Measurements from ENCODE around the gene DOCK1. TPM values are rescaled to one million over a fixed set of nuclear protein-coding genes. Genes with fewer than 3 reads are reported as not detected.

The DOCK1 gene
- total RNA-seq, 2 experiments from 2014 or later = not detected

- ATAC-seq (ENCODE audit: poor library complexity) (no peak), DNase-seq (no peak)
- ChIA-PET CTCF (no interaction called here), POLR2A (no interaction called here)
- TF ChIP-seq CTCF (IDR thresholded peaks at IDR 0.05) = no peak
- no peaks in the 10 kb centered on the region for H3K9me3 ChIP-seq (ENCODE audit: control insufficient read depth in 1 of 2, insufficient read depth in 1 of 2, low read length in 2 of 2)
- no peaks in the 10 kb centered on the region for H3K4me1 Mint-ChIP-seq (ENCODE audit: low read depth)
- H3K4me3 ChIP-seq (ENCODE audit: low read length) = no peak overlapping the region
- intact Hi-C loops (cut with DNase I, micrococcal nuclease) = no loop called here
- H3K27ac ChIP-seq (ENCODE audit: low read depth in 1 of 2, low read length in 2 of 2) = no peak overlapping the region
- H3K27me3 ChIP-seq (ENCODE audit: control insufficient read depth in 1 of 2, insufficient read depth in 2 of 2, low read length in 2 of 2) = no peaks in the 10 kb centered on the region
- H3K4me3 Mint-ChIP-seq = no peak overlapping the region
- H3K9me3 Mint-ChIP-seq = no peaks in the 10 kb centered on the region
- H3K36me3 ChIP-seq (ENCODE audit: insufficient read depth, low read length) = no peaks in the 10 kb centered on the region
- H3K27ac Mint-ChIP-seq = no peak overlapping the region
- peaks cover 29% of the 10 kb centered on the region for H3K27me3 Mint-ChIP-seq
- H3K36me3 Mint-ChIP-seq (ENCODE audit: low read depth) = no peaks in the 10 kb centered on the region
- H3K4me1 ChIP-seq (ENCODE audit: insufficient read depth, low read length) = no peaks in the 10 kb centered on the region
Measured at GRCh38 chr10:127364034-127364433, 458.8 kb downstream of the DOCK1 start.

GRCh38 chr10:127368101-127368500 lies 462.9 kb downstream of the DOCK1 start:
- Histone ChIP-seq H3K9me3 (ENCODE audit: control insufficient read depth in 1 of 2, insufficient read depth in 1 of 2, low read length in 2 of 2) (no peaks in the 10 kb centered on the region), H3K4me1 (ENCODE audit: insufficient read depth, low read length) (no peaks in the 10 kb centered on the region), H3K4me3 (ENCODE audit: low read length) (no peak overlapping the region), H3K27ac (ENCODE audit: low read depth in 1 of 2, low read length in 2 of 2) (no peak overlapping the region), H3K36me3 (ENCODE audit: insufficient read depth, low read length) (no peaks in the 10 kb centered on the region), H3K27me3 (ENCODE audit: control insufficient read depth in 1 of 2, insufficient read depth in 2 of 2, low read length in 2 of 2) (no peaks in the 10 kb centered on the region)
- no peaks in the 10 kb centered on the region for H3K4me1 Mint-ChIP-seq (ENCODE audit: low read depth)
- DNase-seq (no peak), ATAC-seq (ENCODE audit: poor library complexity) (no peak)
- POLR2A ChIA-PET = no interaction called here
- peaks cover 23% of the 10 kb centered on the region for H3K27me3 Mint-ChIP-seq
- no peaks in the 10 kb centered on the region for H3K9me3 Mint-ChIP-seq
- H3K27ac Mint-ChIP-seq = no peak overlapping the region
- no peak overlapping the region for H3K4me3 Mint-ChIP-seq
- TF ChIP-seq CTCF (IDR thresholded peaks at IDR 0.05) = no peak
- CTCF ChIA-PET = no interaction called here
- intact Hi-C loops (cut with DNase I, micrococcal nuclease) = no loop called here
- no peaks in the 10 kb centered on the region for H3K36me3 Mint-ChIP-seq (ENCODE audit: low read depth)

GRCh38 chr10:127368929-127369328 lies 463.7 kb downstream of the DOCK1 start:
- POLR2A ChIA-PET = no interaction called here
- Histone ChIP-seq H3K9me3 (ENCODE audit: control insufficient read depth in 1 of 2, insufficient read depth in 1 of 2, low read length in 2 of 2) (no peaks in the 10 kb centered on the region), H3K27me3 (ENCODE audit: control insufficient read depth in 1 of 2, insufficient read depth in 2 of 2, low read length in 2 of 2) (no peaks in the 10 kb centered on the region), H3K27ac (ENCODE audit: low read depth in 1 of 2, low read length in 2 of 2) (no peak overlapping the region), H3K4me3 (ENCODE audit: low read length) (no peak overlapping the region), H3K4me1 (ENCODE audit: insufficient read depth, low read length) (no peaks in the 10 kb centered on the region), H3K36me3 (ENCODE audit: insufficient read depth, low read length) (no peaks in the 10 kb centered on the region)
- CTCF ChIA-PET = no interaction called here
- ATAC-seq (ENCODE audit: poor library complexity) (no peak), DNase-seq (no peak)
- no peaks in the 10 kb centered on the region for H3K4me1 Mint-ChIP-seq (ENCODE audit: low read depth)
- H3K9me3 Mint-ChIP-seq = no peaks in the 10 kb centered on the region
- no peak overlapping the region for H3K4me3 Mint-ChIP-seq
- H3K36me3 Mint-ChIP-seq (ENCODE audit: low read depth) = no peaks in the 10 kb centered on the region
- TF ChIP-seq CTCF (IDR thresholded peaks at IDR 0.05) = no peak
- H3K27me3 Mint-ChIP-seq = peaks cover 23% of the 10 kb centered on the region
- intact Hi-C loops (cut with DNase I, micrococcal nuclease) = no loop called here
- H3K27ac Mint-ChIP-seq = no peak overlapping the region
